Hepatocyte (in vitro differentiated cells): ENCODE measurements around the gene ACSS3.

Experiments
- CTCF ChIP-seq: fragments of 200-600 bp; sonication (generic); IDR thresholded peaks from 2 replicates; pipeline ENCODE4 v1.5.1; 2016; ENCODE audit warnings: antibody characterized with exemption, mild to moderate bottlenecking; ENCODE audit not compliant: poor library complexity
- EZH2 ChIP-seq: fragments of 200-600 bp; sonication (generic); IDR thresholded peaks from 2 replicates; pipeline ENCODE4 v1.6.1; 2016; ENCODE audit warnings: antibody characterized with exemption, mild to moderate bottlenecking, borderline replicate concordance
- EZH2phosphoT487 ChIP-seq: fragments of 200-600 bp; sonication (generic); IDR thresholded peaks from one replicate; pipeline ENCODE4 v1.6.1; 2018; ENCODE audit warnings: antibody characterized with exemption, mild to moderate bottlenecking, low read depth, moderate library complexity; ENCODE audit not compliant: unreplicated experiment, severe bottlenecking

GRCh38 chr12:81222846-81223592 lies 145.1 kb downstream of the ACSS3 start:
- TF ChIP-seq CTCF (no peak), EZH2 (no peak), EZH2phosphoT487 (no peak)
